Measurements from ENCODE around the gene GLIS1.

DNA sequence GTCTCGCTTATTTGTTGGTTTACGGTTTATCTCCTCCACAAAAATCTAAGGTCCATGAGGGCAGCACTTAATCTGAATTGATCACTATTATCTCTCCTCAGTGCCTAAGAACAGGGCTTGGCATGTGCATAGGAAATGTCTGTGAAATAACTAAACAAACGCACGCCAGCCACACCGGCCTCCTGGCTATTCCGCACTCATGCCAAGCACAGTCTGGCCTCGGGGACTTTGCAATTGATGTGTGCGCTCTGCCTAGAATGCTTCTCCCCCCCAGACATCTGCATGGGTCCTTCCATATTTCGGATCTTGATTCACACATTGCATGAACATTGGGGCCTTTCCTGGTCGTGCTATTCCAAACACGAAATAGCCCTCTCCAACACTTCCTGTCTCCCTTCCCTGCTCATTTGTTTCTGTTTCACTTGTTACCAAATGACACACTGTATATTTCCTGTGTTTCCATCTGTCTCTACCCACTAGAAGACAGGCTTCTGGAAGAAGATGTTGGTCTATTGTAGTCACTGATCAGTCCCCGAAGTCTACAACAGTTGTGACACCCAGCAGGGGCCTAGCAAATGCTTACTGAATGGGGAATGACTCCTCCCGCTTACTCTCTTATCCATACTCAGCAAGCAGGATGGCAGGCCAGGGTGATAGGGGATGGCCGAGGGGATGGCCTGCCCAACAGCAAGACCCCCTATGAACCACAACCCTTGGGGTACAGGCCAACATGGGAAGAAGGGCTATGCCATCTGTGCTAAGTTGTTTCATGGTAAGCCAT, 93.9 kb downstream of the GLIS1 start:
- TF ChIP-seq EZH2 (IDR thresholded peaks at IDR 0.05) (no peak), POLR2AphosphoS5 (IDR thresholded peaks at IDR 0.05; ENCODE audit: borderline replicate concordance, low read depth, low read length) (no peak)

Measured in SK-N-MC (cell line).